ENCODE data around the gene FNDC10.

DNA sequence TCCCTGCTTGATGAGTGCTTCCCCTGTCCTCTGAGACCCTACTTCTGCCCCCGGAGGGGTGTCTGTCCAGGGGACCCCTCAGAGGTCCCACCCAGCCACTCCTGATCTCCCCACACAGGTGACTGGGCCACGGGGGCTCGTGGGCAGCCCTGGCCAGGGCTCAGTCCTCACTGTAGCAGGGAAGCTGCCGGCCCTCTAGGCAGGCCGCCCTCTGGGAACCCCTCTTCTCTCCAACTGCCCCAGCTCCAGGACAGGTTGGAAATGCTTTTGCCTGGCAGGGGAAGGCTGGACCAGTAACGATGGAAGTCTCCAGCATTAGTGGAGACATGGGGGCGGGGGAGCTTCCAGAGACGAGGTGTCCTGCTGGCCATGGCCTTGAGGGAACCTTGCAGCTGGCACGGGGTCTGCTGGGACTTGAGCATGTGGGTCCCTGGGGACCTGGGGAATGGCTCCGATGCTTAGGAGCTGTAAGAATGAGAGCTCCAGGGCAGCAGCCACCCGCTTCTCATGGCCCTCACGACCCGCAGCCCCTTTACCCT lies 3.1 kb upstream of the FNDC10 start:
- TF ChIP-seq, protein P1, sequence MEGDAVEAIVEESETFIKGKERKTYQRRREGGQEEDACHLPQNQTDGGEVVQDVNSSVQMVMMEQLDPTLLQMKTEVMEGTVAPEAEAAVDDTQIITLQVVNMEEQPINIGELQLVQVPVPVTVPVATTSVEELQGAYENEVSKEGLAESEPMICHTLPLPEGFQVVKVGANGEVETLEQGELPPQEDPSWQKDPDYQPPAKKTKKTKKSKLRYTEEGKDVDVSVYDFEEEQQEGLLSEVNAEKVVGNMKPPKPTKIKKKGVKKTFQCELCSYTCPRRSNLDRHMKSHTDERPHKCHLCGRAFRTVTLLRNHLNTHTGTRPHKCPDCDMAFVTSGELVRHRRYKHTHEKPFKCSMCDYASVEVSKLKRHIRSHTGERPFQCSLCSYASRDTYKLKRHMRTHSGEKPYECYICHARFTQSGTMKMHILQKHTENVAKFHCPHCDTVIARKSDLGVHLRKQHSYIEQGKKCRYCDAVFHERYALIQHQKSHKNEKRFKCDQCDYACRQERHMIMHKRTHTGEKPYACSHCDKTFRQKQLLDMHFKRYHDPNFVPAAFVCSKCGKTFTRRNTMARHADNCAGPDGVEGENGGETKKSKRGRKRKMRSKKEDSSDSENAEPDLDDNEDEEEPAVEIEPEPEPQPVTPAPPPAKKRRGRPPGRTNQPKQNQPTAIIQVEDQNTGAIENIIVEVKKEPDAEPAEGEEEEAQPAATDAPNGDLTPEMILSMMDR (IDR thresholded peaks at IDR 0.05), result no peak
- TF ChIP-seq POLR2A (IDR thresholded peaks at IDR 0.05), result no peak
